HG02970 (cell line): ENCODE results near the gene LZTFL1.

Experiments
- ATAC-seq: cut with Tn5 transposase; IDR thresholded peaks from one replicate; pipeline ENCODE4 v1.9.1; 2021; ENCODE audit warnings: mild to moderate bottlenecking, moderate library complexity, moderate number of reproducible peaks; ENCODE audit not compliant: unreplicated experiment, low FRiP score

The LZTFL1 gene

GRCh38 chr3:45790596-45790995 lies 51.3 kb downstream of the LZTFL1 start:
- ATAC-seq: no peak

GRCh38 chr3:45789235-45789812 lies 52.6 kb downstream of the LZTFL1 start:
- no peak for ATAC-seq

- no peak for ATAC-seq
Observed at GRCh38 chr3:45787551-45787950, 54.4 kb downstream of the LZTFL1 start.

- no peak for ATAC-seq
Observed at GRCh38 chr3:45786801-45787495, 55.0 kb downstream of the LZTFL1 start.

GRCh38 chr3:45785605-45786150 lies 56.2 kb downstream of the LZTFL1 start:
- ATAC-seq: no peak

GRCh38 chr3:45783667-45784066 lies 58.3 kb downstream of the LZTFL1 start:
- no peak for ATAC-seq

- ATAC-seq: no peak
Observed at GRCh38 chr3:45782381-45782780, 59.5 kb downstream of the LZTFL1 start.

GRCh38 chr3:45781841-45782240 lies 60.1 kb downstream of the LZTFL1 start:
- ATAC-seq: no peak

DNA sequence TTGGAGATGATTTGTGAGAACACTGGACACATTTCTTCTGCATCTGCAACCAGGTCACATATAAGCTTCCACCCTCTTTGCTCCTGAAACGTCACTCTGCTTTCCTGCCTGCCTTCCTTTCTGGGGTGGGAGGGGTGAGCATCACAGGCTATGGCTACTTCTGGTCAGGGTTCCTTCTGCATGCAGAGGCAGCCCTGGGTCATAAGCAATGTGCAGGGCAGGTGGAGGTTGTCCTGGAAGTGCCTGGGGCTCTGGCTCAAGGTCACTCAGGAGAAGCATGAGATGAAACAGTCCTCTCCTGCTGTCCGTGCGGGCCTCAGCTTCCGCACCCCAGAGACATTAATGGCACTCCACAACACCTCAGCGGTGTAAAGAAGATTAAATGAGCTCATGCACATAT lies 60.6 kb downstream of the LZTFL1 start:
- ATAC-seq: no peak

DNA sequence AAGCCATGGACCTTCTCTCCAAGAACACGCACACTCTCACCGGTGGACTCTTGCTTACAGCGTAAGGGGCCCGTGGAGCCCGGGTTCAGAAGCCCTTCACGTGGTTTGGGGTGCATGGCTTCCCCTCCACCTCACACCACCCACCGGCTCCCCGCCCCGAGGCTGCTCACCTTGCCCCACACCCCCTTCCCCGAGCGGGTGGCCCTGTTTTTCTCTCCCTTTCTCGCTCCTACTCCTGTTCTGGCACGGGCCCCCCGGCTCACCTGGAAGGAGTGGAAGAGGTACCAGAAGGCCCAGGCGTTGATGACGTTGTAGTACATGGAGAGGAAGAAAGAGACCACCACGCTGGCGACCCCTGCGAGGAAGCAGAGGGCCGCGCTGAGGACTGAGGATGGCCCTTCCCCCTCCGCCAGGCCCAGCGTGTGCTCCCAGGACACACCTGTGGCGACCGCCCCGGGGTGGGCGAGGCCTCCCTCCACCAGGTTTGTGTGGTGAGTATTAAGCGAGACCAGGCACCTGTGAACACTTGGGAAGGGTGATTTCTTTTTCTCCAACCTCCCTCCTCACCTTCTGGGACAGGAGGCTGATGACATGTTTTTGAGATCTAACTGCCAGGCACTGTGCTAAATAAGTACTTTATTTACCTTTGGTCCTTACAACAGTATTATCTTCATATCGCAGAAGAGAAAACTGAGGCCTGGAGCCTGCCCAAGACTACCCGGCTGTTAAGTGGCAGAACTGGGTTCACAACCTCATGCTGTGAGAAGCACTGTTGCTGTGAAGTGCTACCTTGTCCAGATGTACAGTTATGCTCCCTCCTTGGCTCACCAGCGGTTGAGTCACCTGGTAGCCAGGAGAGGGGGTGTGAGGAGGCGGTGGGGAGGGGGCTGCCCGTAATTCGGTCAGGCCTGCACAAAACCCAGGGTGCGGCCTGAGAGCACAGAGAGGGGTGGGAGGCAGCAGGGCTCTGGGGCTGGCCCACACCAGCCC lies 61.9 kb downstream of the LZTFL1 start:
- ATAC-seq: no peak

DNA sequence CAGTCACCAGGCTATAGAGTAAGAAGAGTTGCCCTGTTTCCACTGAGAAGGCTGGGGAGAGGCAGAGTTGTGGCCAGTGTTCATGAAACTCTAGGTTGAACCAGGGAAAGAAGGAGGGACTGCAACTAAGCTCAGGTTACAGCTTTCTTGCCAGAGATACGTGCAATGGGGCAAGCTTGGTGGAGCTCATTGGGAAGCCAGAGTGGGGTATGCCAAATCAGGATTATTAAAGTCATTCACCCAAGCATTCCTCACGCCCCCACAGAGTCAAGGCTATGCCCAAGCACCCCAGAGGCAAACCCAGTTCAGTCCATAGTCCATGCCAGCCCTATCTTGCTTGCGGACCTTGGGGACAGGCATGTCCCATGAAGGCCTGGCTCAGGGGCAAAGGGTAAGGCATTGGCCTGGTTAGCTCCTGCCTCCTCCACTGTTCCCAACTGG lies 63.1 kb downstream of the LZTFL1 start:
- ATAC-seq: no peak

DNA sequence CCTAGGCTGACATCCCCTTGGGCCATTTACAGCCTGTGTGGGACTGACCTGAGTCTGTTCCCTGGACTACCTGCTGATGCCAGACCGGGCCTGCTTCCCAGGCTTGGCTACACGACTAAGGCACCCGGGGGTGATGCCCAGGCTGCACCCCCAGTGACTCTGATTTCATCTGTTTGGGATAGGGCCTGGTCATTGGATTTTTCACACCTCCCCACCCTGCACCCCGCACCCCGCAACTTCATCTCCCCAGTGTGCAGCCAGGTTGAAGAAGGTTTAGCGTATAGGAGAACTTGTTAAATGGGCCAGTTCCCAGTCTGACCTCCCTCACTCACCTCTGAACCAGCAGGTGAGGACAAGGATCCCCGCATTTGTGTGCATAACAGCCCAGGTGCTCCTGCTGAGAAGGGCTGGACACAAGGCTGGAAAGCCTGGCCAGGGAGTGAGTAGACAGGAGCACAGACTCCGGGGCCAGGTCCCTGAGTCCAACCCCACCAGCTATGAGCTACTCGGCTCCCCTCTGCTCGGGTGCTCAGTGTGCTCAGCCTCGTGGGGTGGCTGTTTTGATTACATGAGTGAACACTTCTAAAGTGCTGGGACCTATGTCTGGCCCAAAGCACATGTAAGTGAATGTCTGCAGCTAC lies 64.1 kb downstream of the LZTFL1 start:
- ATAC-seq: no peak

DNA sequence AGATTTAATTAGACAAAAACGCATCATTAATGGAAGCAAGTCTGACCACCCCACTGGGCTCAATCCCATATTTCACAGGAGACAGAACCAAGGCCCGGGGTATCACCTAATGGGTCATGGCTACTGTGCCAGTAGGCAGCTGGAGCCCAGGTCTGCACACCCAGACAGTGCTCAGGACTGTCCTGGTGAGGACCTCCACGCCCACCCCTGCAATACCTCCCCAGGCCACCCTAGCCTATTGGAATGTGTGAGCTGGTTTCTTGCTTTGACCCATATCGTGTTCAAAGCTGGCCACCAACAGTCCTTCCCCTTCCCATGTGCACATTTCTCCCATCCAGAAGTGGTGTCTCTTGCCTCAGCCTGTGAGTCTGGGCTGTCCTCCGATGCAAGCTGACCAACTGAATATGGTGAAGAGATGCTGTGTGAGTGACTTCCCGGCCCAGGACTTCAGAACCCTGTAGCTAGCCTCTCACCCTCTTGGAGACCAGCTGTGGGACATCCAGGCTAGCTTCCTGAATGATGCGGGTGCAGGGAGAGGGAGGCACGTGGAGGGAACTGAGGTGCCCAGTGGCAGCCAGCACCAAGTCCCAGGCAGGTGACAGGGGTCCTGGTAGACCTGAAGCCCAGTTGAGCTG lies 64.7 kb downstream of the LZTFL1 start:
- ATAC-seq: no peak

DNA sequence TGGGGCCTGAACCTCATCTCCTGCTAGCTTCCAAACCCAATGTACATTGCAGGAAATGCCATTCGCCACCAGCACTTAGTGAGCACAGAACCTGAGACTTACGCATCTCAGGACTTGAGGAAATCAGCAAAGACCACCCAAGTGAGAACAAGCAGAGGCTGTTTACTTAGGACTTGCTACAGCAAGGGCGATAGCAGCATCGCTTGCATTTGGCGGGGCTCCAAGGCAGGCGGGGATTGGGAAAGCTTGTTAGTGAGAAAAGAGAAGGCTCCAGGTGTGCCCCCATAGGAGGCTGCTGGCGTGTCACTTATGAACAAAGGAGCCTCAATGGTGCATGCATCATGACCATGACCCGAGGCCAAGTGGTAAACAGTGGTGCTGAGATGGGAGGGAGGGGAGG lies 65.3 kb downstream of the LZTFL1 start:
- no peak for ATAC-seq

GRCh38 chr3:45776301-45776595 lies 65.7 kb downstream of the LZTFL1 start:
- no peak for ATAC-seq

DNA sequence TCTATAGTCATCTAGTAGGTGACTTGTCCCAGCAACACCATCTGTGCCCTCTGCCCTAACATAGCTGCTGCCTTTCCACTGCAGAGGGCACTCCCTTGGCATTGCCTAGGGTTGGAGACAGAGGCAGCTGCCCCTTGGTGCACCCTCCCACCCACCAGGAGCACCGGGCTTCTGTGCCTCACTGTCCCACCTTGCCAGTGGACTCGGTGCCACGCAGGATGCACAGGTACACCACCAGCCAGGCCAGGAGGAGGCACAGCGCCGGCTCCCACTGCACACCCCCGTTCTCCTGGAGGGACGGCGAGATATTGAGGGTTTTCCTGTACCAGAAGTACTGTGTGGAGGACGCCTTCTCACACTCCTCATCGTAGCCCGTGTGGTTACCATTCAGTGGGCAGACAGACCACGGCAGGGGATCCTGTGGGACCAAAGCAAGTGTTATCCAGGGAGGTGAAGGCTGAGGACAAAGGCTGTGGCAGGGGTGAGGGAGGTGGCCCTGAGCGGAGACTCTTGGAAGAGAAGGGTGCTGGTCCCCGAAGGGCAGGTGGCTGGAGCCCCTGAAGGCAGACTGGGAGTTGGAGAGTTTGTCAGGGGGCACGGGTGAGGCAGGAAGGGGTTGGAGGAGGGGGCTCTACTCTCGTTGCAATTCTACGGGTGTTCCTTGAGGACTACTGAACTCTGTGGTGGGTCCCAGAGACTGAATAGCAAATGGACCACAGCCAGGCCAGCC lies 66.2 kb downstream of the LZTFL1 start:
- ATAC-seq: no peak

DNA sequence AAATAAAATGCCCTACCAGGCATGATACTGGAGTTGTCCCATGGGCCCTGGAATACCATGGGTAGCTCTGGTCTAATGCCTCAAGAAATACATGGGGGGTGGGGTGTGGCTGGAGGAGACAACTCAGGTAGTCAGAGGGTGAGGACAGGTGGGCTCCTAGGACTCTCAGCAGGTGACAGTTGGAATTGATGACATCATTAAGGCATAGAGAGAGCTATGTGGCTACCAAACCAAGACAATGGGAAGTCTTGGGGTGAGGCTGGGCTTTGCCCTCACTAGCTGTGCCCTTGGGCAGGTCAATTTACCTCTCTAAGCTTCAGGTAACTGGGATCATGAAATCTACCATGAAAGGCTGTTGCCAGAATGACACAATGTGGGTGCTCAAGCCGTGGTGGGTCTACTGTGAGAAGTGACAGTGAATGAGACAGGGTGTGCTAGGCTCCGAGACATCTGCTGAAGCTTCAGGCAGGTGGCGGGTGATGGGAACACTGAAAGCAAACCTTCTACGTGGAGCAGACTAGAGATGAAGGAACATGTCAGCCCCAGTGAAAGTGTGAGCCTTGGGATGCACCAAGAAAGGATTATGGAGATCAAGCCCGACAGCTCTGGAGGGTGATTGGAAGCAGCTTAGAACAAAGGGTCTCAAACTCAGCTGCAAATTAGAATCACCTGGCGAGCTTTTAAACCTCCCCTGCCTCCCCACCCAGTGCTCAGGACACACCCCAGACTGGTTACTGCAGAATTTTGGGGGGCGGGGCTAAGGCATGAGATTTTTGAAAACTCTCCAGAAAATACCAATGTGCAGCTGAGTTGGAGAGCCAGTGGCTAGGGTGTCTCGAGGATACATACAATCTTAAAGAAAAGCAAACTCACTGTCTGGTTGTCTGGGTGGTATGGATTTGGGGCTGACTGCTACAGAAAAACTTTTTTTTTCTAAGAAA lies 67.1 kb downstream of the LZTFL1 start:
- ATAC-seq: no peak

DNA sequence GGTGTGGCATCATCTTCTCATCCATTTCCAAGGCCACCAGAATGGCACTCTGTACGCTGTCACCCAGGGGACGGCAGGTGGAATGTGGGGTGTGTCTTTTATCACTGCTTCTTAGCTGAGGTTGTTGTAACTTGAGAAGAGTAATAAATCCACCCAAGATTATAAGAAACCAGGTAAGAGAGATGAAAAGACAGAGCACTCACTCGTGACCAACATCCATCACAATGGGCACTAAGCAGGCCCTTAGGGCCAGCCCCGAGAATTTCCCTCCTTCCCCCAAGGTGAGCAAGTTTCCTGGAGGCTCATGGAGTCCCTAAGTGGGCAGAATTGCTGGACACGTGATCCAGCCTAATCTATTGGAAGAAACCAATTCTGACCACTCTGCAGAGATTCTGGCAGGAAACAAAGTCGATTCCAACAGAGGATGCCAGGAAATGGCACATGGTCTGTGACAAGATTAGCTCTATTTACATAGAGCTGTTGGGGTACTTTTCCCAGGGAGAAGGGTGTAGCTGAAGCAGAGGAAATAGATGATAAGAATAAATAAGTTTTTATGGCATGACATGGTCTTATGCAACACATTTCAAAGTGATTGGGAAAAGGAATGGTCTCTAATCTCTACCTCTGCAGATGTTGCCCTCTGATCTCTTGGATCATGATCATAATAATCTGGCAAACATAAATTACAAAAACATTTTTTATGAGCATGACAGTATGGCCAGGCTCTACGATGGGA lies 68.0 kb downstream of the LZTFL1 start:
- ATAC-seq: no peak
